Activated naive CD4-positive, alpha-beta T cell (primary cell): Measurements from ENCODE around the gene ZNF557.
A peak's percentile ranks its signal among the peaks of the same experiment; 100 is the strongest.
"Not testable (repeated sequence)": the region's sequence is repeated elsewhere in the genome, so short reads cannot be mapped to it uniquely, and the experiment has no call there.

ENCODE experiments used
- DNase-seq, 4 experiments: peaks; one replicate each; lab custom pipeline; 2025; lab: John Stamatoyannopoulos, UW

Gene ZNF557

DNA sequence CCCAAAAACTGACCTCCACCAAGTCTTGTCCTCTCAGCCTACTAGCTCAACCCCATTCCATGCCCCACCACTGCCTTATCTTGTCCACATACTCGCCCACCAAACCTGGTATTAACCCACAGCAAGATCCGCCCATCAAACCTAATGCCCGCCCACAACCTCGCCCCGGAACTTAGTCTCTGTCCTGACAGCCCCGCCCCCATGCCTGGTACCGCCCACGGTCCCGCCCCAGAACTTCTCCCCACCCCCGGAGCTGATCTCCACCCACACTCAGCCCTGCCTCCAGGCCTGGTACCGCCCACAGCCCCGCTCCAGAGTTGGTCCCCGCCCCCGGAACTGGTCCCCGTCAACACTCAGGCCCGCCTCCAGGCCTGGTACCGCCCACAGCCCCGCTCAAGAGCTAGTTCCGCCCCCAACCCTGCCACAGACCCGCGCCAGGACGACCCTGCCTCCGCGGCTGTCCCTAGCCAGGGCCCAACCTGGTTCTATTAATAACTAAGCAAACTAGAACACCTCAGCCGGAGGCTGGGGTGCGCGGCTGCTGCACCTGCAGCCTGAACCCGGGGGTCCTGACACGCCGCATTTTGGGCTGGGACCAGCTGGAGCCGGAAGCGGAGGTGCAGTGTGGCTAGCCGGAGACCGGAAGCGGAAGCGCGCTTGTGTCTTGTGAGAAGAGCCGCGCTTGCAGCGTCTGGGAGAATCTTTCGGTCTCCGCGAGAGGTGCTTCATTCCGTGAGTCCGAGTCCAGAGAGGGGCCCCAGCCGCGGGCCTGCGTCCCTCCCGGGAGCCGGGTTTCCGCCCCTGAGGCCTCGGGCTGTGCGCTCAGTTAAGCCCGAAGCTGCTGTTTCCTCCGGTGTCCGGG, at the start of gene ZNF557:
TSS of gene ZNF557 (plus strand) at position 662 of the 862 bp plus-strand sequence. CDS start 5,372 bp downstream, outside the sequence.
- DNase-seq = peak; percentile 94 to 99 (median 98)

DNA sequence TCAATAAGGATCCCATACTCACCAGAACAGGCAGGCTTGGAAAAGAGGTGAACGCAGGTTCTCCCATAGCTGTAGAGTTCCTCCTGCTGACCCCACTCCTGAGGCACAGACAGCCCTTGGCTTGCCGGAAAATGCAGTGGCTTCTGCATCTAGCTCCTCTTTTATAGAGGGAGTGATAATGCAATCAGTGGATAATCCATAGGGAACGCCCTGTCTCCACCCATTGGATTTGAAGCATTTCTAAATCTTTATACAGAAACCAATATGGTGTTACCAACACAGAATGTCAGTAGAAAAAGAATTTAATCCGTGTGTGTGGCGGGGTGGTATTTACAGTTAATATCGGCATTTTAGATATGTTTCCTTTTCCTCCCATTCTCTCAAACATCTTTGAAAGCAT, 48.2 kb upstream of the ZNF557 start, which contains the start of gene MBD3L2B:
TSS of gene MBD3L2B (minus strand) at position 101 of the 400 bp plus-strand sequence. CDS start at position 67, 34 bp downstream.
- DNase-seq = not testable (repeated sequence)

DNA sequence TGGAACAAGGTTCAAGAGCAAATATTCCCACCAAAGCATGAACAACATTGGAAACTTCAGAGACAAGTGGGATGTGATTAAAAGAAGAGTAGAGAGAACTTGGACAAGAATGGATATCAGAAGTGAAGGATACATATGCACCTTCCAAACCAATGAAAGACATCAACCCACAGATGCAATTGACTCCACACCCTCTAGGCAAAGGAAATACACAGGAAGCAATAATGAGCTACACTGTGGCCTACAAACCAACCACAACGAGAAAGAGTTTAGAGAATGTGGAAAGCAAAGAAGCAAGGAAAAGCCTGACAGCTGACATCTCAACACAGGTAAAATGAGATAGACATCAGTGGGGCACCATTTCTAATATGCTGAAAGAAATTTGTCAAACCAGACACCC, 40.7 kb upstream of the ZNF557 start:
- DNase-seq = not testable (repeated sequence)

DNA sequence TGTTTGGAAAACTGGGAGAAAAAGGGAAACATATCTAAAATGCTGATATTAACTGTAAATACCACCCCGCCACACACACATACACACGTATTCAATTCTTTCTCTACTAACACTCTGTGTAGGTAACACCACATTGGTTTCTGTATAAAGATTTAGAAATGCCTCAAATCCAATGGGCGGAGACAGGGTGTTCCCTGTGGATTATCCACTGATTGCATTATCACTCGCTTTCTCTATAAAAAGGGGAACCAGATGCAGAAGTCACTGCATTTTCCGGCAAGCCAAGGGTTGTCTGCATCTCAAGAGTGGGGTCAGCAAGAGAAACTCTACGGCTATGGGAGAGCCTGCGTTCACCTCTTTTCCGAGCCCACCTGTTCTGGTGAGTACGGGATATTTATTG, 39.2 kb upstream of the ZNF557 start, which contains the start of gene MBD3L5:
TSS of gene MBD3L5 (plus strand) at position 301 of the 400 bp plus-strand sequence. CDS start at position 335, 34 bp downstream.
- not testable (repeated sequence) for DNase-seq

DNA sequence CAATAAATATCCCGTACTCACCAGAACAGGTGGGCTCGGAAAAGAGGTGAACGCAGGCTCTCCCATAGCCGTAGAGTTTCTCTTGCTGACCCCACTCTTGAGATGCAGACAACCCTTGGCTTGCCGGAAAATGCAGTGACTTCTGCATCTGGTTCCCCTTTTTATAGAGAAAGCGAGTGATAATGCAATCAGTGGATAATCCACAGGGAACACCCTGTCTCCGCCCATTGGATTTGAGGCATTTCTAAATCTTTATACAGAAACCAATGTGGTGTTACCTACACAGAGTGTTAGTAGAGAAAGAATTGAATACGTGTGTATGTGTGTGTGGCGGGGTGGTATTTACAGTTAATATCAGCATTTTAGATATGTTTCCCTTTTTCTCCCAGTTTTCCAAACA, 29.4 kb upstream of the ZNF557 start, which contains the start of gene MBD3L4:
TSS of gene MBD3L4 (minus strand) at position 101 of the 400 bp plus-strand sequence. CDS start at position 66, 35 bp downstream.
- DNase-seq = not testable (repeated sequence)

DNA sequence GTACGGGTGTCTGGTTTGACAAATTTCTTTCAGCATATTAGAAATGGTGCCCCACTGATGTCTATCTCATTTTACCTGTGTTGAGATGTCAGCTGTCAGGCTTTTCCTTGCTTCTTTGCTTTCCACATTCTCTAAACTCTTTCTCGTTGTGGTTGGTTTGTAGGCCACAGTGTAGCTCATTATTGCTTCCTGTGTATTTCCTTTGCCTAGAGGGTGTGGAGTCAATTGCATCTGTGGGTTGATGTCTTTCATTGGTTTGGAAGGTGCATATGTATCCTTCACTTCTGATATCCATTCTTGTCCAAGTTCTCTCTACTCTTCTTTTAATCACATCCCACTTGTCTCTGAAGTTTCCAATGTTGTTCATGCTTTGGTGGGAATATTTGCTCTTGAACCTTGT, 27.9 kb upstream of the ZNF557 start:
- DNase-seq = not testable (repeated sequence)

DNA sequence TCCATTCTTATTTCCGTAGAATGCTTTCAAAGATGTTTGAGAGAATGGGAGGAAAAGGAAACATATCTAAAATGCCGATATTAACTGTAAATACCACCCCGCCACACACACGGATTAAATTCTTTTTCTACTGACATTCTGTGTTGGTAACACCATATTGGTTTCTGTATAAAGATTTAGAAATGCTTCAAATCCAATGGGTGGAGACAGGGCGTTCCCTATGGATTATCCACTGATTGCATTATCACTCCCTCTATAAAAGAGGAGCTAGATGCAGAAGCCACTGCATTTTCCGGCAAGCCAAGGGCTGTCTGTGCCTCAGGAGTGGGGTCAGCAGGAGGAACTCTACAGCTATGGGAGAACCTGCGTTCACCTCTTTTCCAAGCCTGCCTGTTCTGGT, 20.5 kb upstream of the ZNF557 start, which contains the start of gene MBD3L2:
TSS of gene MBD3L2 (plus strand) at position 301 of the 400 bp plus-strand sequence. CDS start at position 354, 53 bp downstream.
- DNase-seq = not testable (repeated sequence)

DNA sequence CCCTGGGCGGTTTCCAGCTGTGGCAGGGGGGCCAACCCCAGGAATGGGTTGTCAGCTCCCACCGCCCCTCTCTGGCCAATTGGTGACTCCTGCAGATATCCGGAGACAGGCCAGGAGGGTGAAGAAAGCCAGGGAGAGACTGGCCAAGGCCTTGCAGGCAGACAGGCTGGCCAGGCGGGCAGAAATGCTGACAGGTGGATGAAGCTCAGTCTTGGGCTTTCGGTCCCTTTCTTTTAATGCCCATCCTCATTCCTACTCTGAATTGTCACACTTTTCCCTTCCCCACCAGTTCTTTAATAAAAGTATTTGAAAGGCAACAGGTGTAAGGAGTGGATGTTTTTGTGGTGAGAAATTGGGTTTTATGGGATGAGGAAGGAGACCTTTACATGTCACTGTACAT, 18.1 kb upstream of the ZNF557 start:
- not testable (repeated sequence) for DNase-seq

DNA sequence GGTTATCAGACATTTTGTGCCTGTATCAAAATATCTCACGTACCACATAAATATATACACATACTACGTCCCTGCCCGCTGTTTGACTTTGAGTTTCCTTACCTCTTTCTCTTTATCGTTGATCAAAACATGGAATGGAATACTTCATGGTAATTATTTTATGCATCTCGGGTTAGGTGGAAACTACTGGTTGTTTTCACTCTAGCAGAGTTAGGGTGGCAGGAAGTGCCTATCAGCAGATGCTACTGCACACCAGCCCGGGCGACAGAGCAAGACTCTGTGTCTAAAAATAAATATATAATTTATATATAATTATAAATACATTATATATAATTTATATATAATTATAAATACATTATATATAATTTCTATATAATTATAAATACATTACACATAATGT, 16.6 kb upstream of the ZNF557 start:
- DNase-seq = not testable (repeated sequence)

DNA sequence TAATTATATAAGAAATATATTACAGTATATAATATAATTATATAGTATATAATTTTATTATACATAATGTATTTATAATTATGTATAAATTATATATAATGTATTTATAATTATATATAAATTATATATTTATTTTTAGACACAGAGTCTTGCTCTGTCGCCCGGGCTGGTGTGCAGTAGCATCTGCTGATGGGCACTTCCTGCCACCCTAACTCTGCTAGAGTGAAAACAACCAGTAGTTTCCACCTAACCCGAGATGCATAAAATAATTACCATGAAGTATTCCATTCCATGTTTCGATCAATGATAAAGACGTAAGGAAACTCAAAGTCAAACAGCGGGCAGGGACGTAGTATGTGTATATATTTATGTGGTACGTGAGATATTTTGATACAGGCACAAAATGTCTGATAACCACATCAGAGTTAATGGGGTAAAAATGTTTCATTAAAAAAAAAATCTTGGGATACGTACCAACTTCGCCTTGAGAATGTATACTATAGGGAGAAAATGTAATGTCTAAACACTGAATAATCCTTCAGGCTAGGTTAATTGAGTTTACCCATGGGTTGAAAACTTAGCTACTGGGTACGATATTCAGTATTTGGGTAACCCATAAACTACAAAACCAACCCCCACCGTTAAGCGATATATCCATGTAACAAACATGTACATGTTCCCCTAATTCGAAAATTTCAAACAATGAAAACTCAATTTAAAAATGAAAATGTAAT, 14.7 kb upstream of the ZNF557 start:
- not testable (repeated sequence) for DNase-seq

DNA sequence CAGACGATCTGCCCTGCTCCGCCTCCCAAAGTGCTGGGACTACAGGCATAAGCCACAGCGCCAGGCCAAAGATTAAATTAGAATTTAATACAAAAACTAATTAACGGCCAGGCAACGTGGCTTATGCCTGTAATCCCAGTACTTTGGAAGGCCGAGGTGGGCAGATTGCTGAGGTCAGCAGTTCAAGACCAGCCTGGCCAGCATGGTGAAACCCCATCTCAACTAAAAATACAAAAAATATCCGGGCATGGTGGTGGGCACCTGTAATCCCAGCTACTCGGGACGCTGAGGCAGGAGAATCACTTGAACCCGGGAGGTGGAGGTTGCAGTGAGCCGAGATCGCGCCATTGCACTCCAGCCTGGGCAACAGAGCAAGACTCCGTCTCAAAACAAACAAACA, 13.8 kb upstream of the ZNF557 start:
- DNase-seq = not testable (repeated sequence)

DNA sequence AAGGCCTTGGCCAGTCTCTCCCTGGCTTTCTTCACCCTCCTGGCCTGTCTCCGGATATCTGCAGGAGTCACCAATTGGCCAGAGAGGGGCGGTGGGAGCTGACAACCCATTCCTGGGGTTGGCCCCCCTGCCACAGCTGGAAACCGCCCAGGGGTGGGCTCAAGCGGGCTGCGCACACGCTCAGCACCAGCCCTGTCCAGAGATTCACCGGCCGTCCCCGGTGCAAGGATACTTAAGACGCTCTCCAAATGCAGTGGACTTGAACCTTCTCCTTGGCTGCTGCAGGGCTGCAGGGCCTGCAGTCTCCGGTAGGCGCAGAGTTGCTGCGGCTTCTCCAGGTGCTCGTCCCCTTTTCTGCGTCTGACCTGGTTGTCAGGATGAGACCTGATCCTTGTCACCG, 13.1 kb upstream of the ZNF557 start:
- DNase-seq = not testable (repeated sequence)

DNA sequence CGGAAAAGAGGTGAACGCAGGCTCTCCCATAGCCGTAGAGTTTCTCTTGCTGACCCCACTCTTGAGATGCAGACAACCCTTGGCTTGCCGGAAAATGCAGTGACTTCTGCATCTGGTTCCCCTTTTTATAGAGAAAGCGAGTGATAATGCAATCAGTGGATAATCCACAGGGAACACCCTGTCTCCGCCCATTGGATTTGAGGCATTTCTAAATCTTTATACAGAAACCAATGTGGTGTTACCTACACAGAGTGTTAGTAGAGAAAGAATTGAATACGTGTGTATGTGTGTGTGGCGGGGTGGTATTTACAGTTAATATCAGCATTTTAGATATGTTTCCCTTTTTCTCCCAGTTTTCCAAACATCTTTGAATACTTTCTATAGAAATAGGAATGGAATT, 10.9 kb upstream of the ZNF557 start, which contains the start of gene MBD3L3:
TSS of gene MBD3L3 (minus strand) at position 101 of the 400 bp plus-strand sequence. CDS start at position 30, 71 bp downstream.
- not testable (repeated sequence) for DNase-seq

DNA sequence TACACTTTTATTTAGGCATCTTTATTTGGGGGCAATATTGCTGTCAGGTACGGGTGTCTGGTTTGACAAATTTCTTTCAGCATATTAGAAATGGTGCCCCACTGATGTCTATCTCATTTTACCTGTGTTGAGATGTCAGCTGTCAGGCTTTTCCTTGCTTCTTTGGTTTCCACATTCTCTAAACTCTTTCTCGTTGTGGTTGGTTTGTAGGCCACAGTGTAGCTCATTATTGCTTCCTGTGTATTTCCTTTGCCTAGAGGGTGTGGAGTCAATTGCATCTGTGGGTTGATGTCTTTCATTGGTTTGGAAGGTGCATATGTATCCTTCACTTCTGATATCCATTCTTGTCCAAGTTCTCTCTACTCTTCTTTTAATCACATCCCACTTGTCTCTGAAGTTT, 9.5 kb upstream of the ZNF557 start:
- not testable (repeated sequence) for DNase-seq

DNA sequence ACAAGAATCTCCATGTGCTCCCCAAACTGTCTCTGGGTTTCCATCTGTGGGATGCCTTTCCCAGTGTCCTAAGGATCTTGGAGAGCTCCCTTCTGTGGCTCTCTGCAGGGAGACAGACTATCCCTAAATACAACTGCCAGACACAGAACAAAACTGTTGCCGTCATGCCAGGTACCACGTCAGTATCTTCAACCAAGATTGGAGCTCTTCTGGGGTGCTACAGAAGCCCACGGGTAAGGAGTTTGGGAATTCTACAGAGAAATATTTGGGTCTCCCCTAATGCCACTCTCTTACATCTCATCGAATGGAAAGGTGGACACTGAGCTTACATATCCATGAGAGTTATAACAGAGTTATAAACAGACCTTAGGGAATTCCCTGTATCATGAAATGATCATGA, 6.2 kb upstream of the ZNF557 start:
- DNase-seq = no peak

DNA sequence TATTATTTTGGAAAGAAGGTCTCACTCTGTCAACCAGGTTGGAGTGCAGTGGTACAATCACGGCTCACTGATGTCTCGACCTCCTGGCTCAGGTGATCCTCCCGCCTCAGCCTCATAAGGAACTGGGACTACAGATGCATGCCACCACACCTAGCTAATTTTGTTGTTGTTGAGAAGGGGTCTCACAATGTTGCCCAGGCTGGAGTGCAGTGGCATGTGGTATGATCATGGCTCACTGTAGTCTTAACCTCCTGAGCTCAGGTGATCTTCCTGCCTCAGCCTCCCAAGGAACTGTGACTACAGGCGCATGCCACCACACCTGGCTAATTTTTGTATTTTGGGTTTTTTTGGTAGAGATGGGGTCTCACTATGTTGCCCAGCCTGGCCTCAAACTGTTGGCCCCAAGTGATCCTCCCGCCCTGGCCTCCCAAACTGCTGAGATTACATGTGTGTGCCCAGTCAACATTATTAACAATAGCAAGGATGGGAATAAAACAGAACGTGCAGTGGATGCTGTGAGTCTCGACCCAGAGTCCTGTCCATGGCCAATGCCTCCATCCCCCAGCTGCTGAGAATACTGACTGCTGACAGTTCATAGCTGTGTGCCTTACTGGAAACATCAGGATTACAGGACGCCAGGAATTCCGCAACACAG, 5.6 kb upstream of the ZNF557 start:
- no peak for DNase-seq

DNA sequence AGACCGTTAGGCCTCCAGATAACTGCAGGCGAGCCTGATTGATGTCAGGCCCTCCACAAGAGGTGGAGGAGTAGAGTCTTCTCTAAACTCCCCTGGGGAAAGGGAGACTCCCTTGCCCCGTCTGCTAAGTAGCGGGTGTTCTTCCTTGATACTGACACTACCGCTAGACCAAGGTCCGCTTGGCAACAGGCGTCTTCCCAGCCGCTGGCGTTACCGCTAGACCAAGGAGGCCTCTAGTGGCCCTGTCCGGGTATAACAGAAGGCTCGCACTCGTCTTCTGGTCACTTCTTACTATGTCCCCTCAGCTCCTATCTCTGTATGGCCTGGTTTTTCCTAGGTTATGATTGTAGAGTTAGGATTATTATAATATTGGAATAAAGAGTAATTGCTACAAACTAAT, 2.4 kb upstream of the ZNF557 start:
- DNase-seq = not testable (repeated sequence)

DNA sequence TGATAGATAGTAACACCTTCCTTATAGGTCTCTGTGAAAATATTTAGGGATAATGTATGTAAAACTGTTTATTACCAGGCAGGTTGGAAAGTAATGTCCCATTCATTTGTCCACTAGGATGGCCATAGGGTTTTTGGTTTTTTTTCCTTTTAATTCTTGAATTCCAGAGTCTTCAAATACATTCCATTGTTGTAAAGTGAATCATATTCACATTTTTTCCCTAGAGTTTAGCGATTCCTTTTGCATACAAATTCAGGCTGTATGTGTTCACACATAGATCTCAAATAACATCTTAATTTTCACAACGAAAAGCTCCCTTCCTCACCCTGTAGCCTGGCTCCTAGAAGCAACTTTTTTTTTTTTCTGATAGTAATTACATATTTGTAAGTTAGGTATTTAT, 1.8 kb upstream of the ZNF557 start:
- no peak for DNase-seq

DNA sequence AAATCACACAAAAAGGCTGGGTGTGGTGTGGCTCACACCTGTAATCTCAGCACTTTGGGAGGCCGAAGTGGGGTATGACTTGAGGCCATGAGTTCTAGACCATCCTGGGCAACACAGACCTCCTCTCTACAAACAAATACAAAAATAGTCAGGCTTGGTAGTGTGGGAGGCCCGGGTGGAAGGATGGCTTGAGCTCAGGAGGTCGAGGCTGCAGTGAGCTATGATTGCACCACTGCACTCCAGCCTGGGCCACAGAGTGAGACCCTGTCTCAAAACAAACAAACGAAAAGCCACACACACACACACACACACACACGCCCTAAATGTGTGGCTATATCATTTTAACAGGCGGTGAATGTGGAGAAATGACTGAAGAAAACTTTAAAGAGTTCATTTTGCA, 904 bp upstream of the ZNF557 start:
- no peak for DNase-seq

DNA sequence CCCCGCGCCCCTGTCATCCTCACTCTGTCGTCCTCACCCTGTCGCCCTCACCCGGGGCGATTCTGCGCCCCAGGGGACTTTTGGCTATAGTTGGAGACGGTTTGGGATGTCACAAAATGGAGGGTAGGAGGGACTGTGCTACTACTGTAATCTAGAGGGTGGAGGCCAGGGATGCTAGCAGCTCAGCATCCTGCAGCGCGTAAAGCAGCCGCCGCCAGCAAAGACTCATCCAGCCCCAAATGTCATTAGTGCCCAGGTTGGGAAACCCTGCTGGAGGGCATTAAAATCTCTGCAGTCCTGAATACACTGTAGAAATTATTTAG, 362 bp downstream of the ZNF557 start:
- DNase-seq = no peak

DNA sequence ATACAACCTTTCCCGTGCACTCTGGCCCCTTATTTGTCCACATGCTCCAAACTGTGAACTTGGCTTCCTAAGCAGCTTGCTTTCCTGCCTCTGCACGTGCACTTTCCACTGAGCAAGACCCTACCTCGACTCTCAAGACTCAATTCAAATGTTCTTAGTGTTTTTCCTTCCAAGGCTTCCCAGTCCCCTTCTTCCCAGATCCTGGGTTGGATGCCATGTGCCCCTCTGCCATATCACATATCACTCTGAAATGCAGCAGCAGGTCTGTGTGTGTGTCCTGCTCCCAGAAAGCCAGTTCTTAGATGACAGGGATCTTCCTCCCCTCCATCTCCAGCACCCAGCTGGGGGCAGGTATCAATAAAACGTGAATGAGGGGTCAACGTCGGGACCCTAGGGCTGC, 3.0 kb downstream of the ZNF557 start:
- no peak for DNase-seq
